Glutamatergic neuron (in vitro differentiated cells): ENCODE data around the gene ZDHHC13. TPM values are rescaled to one million over a fixed set of nuclear protein-coding genes. Genes with fewer than 3 reads are reported as not detected.

Source experiments
- DNase-seq: peaks from one replicate; pipeline ENCODE4 v3.0.0; 2022
- H3K27ac Mint-ChIP-seq: one replicate; pipeline ENCODE4 v1.8.0; 2020; ENCODE audit warnings: mild to moderate bottlenecking, mixed read lengths, inconsistent platforms; ENCODE audit not compliant: unreplicated experiment
- H3K27me3 Mint-ChIP-seq: one replicate; pipeline ENCODE4 v1.8.0; 2020; ENCODE audit warnings: mild to moderate bottlenecking, moderate library complexity, mixed read lengths, inconsistent platforms; ENCODE audit not compliant: unreplicated experiment
- H3K36me3 Mint-ChIP-seq: one replicate; pipeline ENCODE4 v1.8.0; 2020; ENCODE audit warnings: mild to moderate bottlenecking, mixed read lengths, inconsistent platforms; ENCODE audit not compliant: unreplicated experiment
- H3K4me1 Mint-ChIP-seq: one replicate; pipeline ENCODE4 v1.8.0; 2020; ENCODE audit warnings: mild to moderate bottlenecking, low read depth, mixed read lengths, inconsistent platforms; ENCODE audit not compliant: unreplicated experiment
- H3K4me3 Mint-ChIP-seq: one replicate; pipeline ENCODE4 v1.8.0; 2020; ENCODE audit warnings: mild to moderate bottlenecking, mixed read lengths, inconsistent platforms; ENCODE audit not compliant: unreplicated experiment
- H3K9me3 Mint-ChIP-seq: one replicate; pipeline ENCODE4 v1.8.0; 2020; ENCODE audit warnings: mild to moderate bottlenecking, moderate library complexity, mixed read lengths, inconsistent platforms; ENCODE audit not compliant: unreplicated experiment
- CTCF ChIP-seq: fragments of 200-600 bp; sonication (generic); IDR thresholded peaks from one replicate; pipeline ENCODE4 v1.5.0; 2021; ENCODE audit not compliant: partially characterized antibody, unreplicated experiment
- total RNA-seq: library from RNA; stranded (reverse); fragmentation: NEBNext Ultra II Directional; extraction: Animal tissue kit (Norgen Biotek cat#: 25700); gene quantifications from one replicate; pipeline ENCODE4 v1.2.1, GENCODE V29; 2021; ENCODE audit not compliant: unreplicated experiment

The ZDHHC13 gene
- total RNA-seq, 1 donor from 2014 or later: 21.9 TPM

DNA sequence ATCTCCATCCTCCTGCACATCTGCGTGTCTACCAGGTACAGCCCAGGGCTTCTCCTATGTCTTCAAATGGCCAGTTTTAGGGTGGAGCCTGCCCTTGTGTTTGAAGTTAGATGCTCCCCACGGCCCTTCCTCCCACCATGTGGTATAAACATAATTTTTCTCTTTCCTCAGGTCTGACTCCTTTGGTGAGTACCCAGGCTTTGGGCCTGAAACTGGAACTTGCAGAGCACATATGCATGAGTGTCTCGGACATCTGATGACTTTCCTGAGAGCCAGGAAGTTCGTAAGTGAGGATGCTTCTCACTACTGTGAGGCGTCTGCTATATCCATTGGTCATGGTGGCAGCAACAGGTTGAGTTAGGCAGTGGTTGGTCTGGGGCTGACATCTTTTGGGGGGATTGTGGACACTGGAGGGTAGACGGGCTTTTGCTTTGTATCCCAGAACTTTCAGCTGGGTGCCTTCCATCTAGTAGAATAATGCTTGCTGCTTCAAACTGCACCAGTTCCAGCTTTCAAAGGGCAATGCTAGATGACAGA, 68.6 kb downstream of the ZDHHC13 start:
- TF ChIP-seq CTCF: no peak
- H3K27me3 Mint-ChIP-seq: peaks cover 4% of the 10 kb centered on the region
- no peak for DNase-seq
- H3K36me3 Mint-ChIP-seq: no peaks in the 10 kb centered on the region
- peaks cover 19% of the 10 kb centered on the region for H3K4me1 Mint-ChIP-seq
- H3K9me3 Mint-ChIP-seq: peaks cover 2% of the 10 kb centered on the region
- H3K27ac Mint-ChIP-seq: no peak overlapping the region
- H3K4me3 Mint-ChIP-seq: no peak overlapping the region

GRCh38 chr11:19187114-19187832, 70.3 kb downstream of the ZDHHC13 start:
- peaks cover 19% of the 10 kb centered on the region for H3K4me1 Mint-ChIP-seq
- H3K36me3 Mint-ChIP-seq: no peaks in the 10 kb centered on the region
- TF ChIP-seq CTCF: no peak
- DNase-seq: no peak
- no peak overlapping the region for H3K4me3 Mint-ChIP-seq
- H3K9me3 Mint-ChIP-seq: peaks cover 2% of the 10 kb centered on the region
- peaks cover 4% of the 10 kb centered on the region for H3K27me3 Mint-ChIP-seq
- no peak overlapping the region for H3K27ac Mint-ChIP-seq

- no peak for DNase-seq
- peaks cover 4% of the 10 kb centered on the region for H3K27me3 Mint-ChIP-seq
- no peak for TF ChIP-seq CTCF
- no peak overlapping the region for H3K27ac Mint-ChIP-seq
- H3K9me3 Mint-ChIP-seq: peaks cover 2% of the 10 kb centered on the region
- H3K4me3 Mint-ChIP-seq: no peak overlapping the region
- peaks cover 19% of the 10 kb centered on the region for H3K4me1 Mint-ChIP-seq
- H3K36me3 Mint-ChIP-seq: no peaks in the 10 kb centered on the region
Observed at GRCh38 chr11:19187833-19188258, 70.9 kb downstream of the ZDHHC13 start.

GRCh38 chr11:19191530-19192169, 74.7 kb downstream of the ZDHHC13 start:
- no peaks in the 10 kb centered on the region for H3K9me3 Mint-ChIP-seq
- no peak for TF ChIP-seq CTCF
- H3K4me3 Mint-ChIP-seq: no peak overlapping the region
- H3K27ac Mint-ChIP-seq: no peak overlapping the region
- no peak for DNase-seq
- H3K27me3 Mint-ChIP-seq: no peaks in the 10 kb centered on the region
- H3K4me1 Mint-ChIP-seq: peaks cover 5% of the 10 kb centered on the region
- no peaks in the 10 kb centered on the region for H3K36me3 Mint-ChIP-seq

DNA sequence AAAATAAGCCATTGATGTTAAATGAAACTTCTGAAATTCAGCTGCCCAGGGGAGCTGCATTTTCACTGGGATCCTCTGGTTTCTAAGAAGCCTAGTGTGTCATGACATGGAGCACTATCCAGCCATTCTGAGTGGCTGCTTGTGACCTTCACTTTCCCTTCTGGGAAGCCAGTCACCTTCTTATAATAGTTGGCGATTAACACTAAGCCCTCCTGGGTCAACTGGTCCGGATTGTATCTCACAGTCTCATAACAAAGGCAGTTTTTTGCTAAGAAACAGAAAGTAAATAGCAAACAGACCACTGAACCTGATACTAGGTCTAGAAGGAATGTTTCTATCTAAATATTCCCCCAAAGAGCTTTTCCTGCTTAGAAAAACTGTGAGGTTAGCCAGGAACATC, 76.9 kb downstream of the ZDHHC13 start:
- H3K27me3 Mint-ChIP-seq: no peaks in the 10 kb centered on the region
- no peaks in the 10 kb centered on the region for H3K4me1 Mint-ChIP-seq
- DNase-seq: no peak
- H3K36me3 Mint-ChIP-seq: no peaks in the 10 kb centered on the region
- no peaks in the 10 kb centered on the region for H3K9me3 Mint-ChIP-seq
- H3K4me3 Mint-ChIP-seq: no peak overlapping the region
- no peak for TF ChIP-seq CTCF
- no peak overlapping the region for H3K27ac Mint-ChIP-seq
